Loucy (cell line): ENCODE measurements around the gene NRXN3.

Experiments
- EZH2phosphoT487 ChIP-seq: fragments of 200-600 bp; IDR thresholded peaks from 2 replicates; pipeline ENCODE4 v1.6.1; 2018; ENCODE audit warnings: antibody characterized with exemption, mild to moderate bottlenecking, moderate library complexity, borderline replicate concordance
- TF ChIP-seq, protein P1 (sequence below): fragments of 200-600 bp; sonication (generic); conservative IDR thresholded peaks from 2 replicates; pipeline ENCODE4 v1.5.1; 2014; ENCODE audit warnings: mild to moderate bottlenecking, antibody characterized with exemption, low read length

DNA sequence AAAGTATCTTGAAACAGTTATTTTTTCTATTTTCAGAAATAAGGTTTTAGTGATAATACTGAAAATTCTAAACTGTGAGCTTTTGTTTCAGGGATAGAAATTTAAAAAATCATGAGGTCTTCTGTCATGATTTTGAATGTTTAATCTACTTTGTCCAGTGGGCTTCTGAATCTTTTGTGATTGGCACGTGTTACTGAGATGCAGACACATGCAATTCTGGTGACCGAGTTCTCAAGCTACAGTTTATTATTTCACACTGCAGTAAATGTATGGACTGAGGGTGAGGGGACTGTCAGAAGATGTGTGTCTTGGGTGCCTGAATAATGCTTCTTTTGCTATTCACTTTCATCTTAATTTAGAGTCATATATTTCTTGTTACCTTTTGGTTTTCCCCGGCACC is 1262.5 kb downstream of the NRXN3 start:
- TF ChIP-seq, protein P1, sequence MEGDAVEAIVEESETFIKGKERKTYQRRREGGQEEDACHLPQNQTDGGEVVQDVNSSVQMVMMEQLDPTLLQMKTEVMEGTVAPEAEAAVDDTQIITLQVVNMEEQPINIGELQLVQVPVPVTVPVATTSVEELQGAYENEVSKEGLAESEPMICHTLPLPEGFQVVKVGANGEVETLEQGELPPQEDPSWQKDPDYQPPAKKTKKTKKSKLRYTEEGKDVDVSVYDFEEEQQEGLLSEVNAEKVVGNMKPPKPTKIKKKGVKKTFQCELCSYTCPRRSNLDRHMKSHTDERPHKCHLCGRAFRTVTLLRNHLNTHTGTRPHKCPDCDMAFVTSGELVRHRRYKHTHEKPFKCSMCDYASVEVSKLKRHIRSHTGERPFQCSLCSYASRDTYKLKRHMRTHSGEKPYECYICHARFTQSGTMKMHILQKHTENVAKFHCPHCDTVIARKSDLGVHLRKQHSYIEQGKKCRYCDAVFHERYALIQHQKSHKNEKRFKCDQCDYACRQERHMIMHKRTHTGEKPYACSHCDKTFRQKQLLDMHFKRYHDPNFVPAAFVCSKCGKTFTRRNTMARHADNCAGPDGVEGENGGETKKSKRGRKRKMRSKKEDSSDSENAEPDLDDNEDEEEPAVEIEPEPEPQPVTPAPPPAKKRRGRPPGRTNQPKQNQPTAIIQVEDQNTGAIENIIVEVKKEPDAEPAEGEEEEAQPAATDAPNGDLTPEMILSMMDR, result no peak
- no peak for TF ChIP-seq EZH2phosphoT487
